NCI-H1417 (cell line): ENCODE measurements around the gene MYL4.
"Not testable (repeated sequence)": the region's sequence is repeated elsewhere in the genome, so short reads cannot be mapped to it uniquely, and the experiment has no call there.

Source experiments
- DNase-seq, 3 experiments: peaks; one replicate each; lab custom pipeline; 2025; lab: John Stamatoyannopoulos, UW

MYL4 gene

GRCh38 chr17:47243737-47244598 lies 34.8 kb downstream of the MYL4 start:
- no peak for DNase-seq

GRCh38 chr17:47244697-47245096 lies 35.5 kb downstream of the MYL4 start:
- no peak for DNase-seq

GRCh38 chr17:47246120-47246519 lies 37.0 kb downstream of the MYL4 start:
- no peak for DNase-seq

- no peak for DNase-seq
Measured at GRCh38 chr17:47250855-47251254, 41.7 kb downstream of the MYL4 start.

GRCh38 chr17:47251421-47251940 lies 42.3 kb downstream of the MYL4 start:
- DNase-seq, result no peak

- DNase-seq, result no peak
Measured at GRCh38 chr17:47252209-47252608, 43.1 kb downstream of the MYL4 start.

- no peak for DNase-seq
Measured at GRCh38 chr17:47252766-47253512, 43.8 kb downstream of the MYL4 start.

- DNase-seq, result peak; percentile 26 to 82 (median 79)
Measured at GRCh38 chr17:47253541-47254402, 44.6 kb downstream of the MYL4 start, which contains the start of gene ITGB3. TSS of gene ITGB3 (plus strand) at chr17:47253827. CDS start at chr17:47253862, 35 bp downstream.

GRCh38 chr17:47254403-47254943 lies 45.3 kb downstream of the MYL4 start:
- peak in 2 of 3 experiments; percentile 49 to 55 for DNase-seq

- no peak for DNase-seq
Measured at GRCh38 chr17:47257651-47258339, 48.6 kb downstream of the MYL4 start.

- DNase-seq, result no peak
Measured at GRCh38 chr17:47262586-47262985, 53.4 kb downstream of the MYL4 start.

GRCh38 chr17:47264166-47264565 lies 55.0 kb downstream of the MYL4 start:
- DNase-seq, result no peak

- DNase-seq, result no peak
Measured at GRCh38 chr17:47265983-47266541, 56.9 kb downstream of the MYL4 start.

GRCh38 chr17:47266782-47267181 lies 57.6 kb downstream of the MYL4 start:
- DNase-seq, result no peak

- no peak for DNase-seq
Measured at GRCh38 chr17:47267354-47267828, 58.2 kb downstream of the MYL4 start.

- DNase-seq, result not testable (repeated sequence)
Measured at GRCh38 chr17:47268964-47269363, 59.8 kb downstream of the MYL4 start.

- DNase-seq, result not testable (repeated sequence)
Measured at GRCh38 chr17:47269561-47270280, 60.6 kb downstream of the MYL4 start.

GRCh38 chr17:47270946-47271705 lies 62.0 kb downstream of the MYL4 start:
- DNase-seq, result no peak

- DNase-seq, result no peak
Measured at GRCh38 chr17:47272491-47272890, 63.3 kb downstream of the MYL4 start.
